K562 (cell line): ENCODE data around the gene ABHD4. TPM values are rescaled to one million over a fixed set of nuclear protein-coding genes. Genes with fewer than 3 reads are reported as not detected.

Experiments
- ATAC-seq: fragments of 200-7000 bp; cut with Tn5 transposase; 3 replicates; pipeline ENCODE4 v1.9.1; 2020; ENCODE audit warnings: moderate library complexity
- BruUV-seq: library from RNA; stranded (reverse); fragments of 400-500 nt; replicated peaks from 2 replicates; lab custom pipeline; 2021; lab: Mats Ljungman, UMichigan
- CTCF ChIA-PET: fragments of 300-600 bp; formaldehyde crosslinking; extraction: SDS; loops from one replicate; lab custom pipeline; 2021; ENCODE audit warnings: low intra/inter-chr PET ratio; lab: Yijun Ruan, JAX
- POLR2A ChIA-PET: fragments of 300-600, 350-650 bp; sonication (Branson Sonifier 250); formaldehyde crosslinking; extraction: SDS; loops from one replicate; lab custom pipeline; 2021; ENCODE audit warnings: antibody characterized with exemption, inconsistent platforms; lab: Yijun Ruan, JAX
- DNase-seq, 4 experiments: peaks; one replicate each; pipeline versions ENCODE4 v3.0.0 to v3.0.0-alpha.2; 2011 to 2018; ENCODE audit warnings: low spot score in 3 of 4, mixed read lengths in 3 of 4; ENCODE audit errors: extremely low read depth in 1 of 4
- FAIRE-seq: peaks from 2 replicates; lab custom pipeline; 2011; peaks lifted over from hg19 to GRCh38; lab: Jason Lieb, UNC
- H2AFZ ChIP-seq: 2 replicates; pipeline ENCODE4 v1.6.0; 2011; ENCODE audit warnings: low read depth, low read length, control low read depth, inconsistent platforms
- H3K27ac ChIP-seq: fragments of 200-600 bp; 3 replicates; pipeline ENCODE4 v1.8.0; 2011; ENCODE audit warnings: low read depth, mild to moderate bottlenecking, control low read depth, inconsistent platforms, low read length, moderate library complexity, mixed read lengths; ENCODE audit errors: extremely low read depth
- H3K27me3 ChIP-seq, 2 experiments: fragments of 300-600 bp in 1 of 2; 2 replicates in 1 of 2; 3 replicates in 1 of 2; pipeline versions ENCODE4 v1.6.0 to v1.8.0; 2011; ENCODE audit warnings: inconsistent platforms in 2 of 2, low read length in 2 of 2, mild to moderate bottlenecking in 1 of 2, mixed read lengths in 1 of 2, moderate library complexity in 1 of 2; ENCODE audit not compliant: control insufficient read depth in 2 of 2, insufficient read depth in 2 of 2
- H3K36me3 ChIP-seq: fragments of 300-600 bp; 3 replicates; pipeline ENCODE4 v1.8.0; 2011; ENCODE audit warnings: mild to moderate bottlenecking, low read length, inconsistent platforms; ENCODE audit not compliant: control insufficient read depth, insufficient read depth
- H3K4me1 ChIP-seq, 2 experiments: fragments of 200-600 bp in 1 of 2; replicated peaks in 1 of 2; 2 replicates in 1 of 2; 3 replicates in 1 of 2; pipeline versions ENCODE4 v1.5.1 to v1.8.0; 2011; ENCODE audit warnings: inconsistent platforms in 2 of 2, low read length in 2 of 2, mild to moderate bottlenecking in 1 of 2, mixed read lengths in 1 of 2, moderate library complexity in 1 of 2; ENCODE audit not compliant: control insufficient read depth in 2 of 2, insufficient read depth in 2 of 2
- H3K4me2 ChIP-seq: 2 replicates; pipeline ENCODE4 v1.6.1; 2011; ENCODE audit warnings: low read length, control low read depth, inconsistent platforms, mixed read lengths; ENCODE audit not compliant: insufficient read depth
- H3K4me3 ChIP-seq: fragments of 200-600 bp; sonication (generic), shearing (Covaris generic); 2 replicates; pipeline ENCODE4 v1.5.1; 2016; ENCODE audit warnings: control low read depth, inconsistent platforms
- H3K79me2 ChIP-seq: fragments of 200-600 bp; 3 replicates; pipeline ENCODE4 v1.8.0; 2011; ENCODE audit warnings: low read length, inconsistent platforms; ENCODE audit not compliant: control insufficient read depth, insufficient read depth
- H3K9ac ChIP-seq, 2 experiments: 2 replicates each; pipeline versions ENCODE4 v1.6.0 to v1.6.1; 2011; ENCODE audit warnings: low read depth in 2 of 2, low read length in 2 of 2, control low read depth in 1 of 2, inconsistent platforms in 1 of 2, mild to moderate bottlenecking in 1 of 2, mixed read lengths in 1 of 2; ENCODE audit not compliant: insufficient read depth in 1 of 2
- H3K9me1 ChIP-seq: one replicate; pipeline ENCODE4 v1.6.0; 2011; ENCODE audit warnings: inconsistent platforms, mild to moderate bottlenecking, low read length, moderate library complexity; ENCODE audit not compliant: control insufficient read depth, insufficient read depth
- H3K9me3 ChIP-seq: replicated peaks from 2 replicates; pipeline ENCODE4 v1.5.1; 2011; ENCODE audit warnings: low read depth, low read length, inconsistent platforms; ENCODE audit not compliant: control insufficient read depth, insufficient read depth
- H4K20me1 ChIP-seq: replicated peaks from 2 replicates; pipeline ENCODE4 v1.6.1; 2011; ENCODE audit warnings: low read length, inconsistent platforms, mixed read lengths; ENCODE audit not compliant: control insufficient read depth, insufficient read depth
- FOS ChIP-seq: IDR thresholded peaks from 3 replicates; pipeline ENCODE4 v1.6.1; 2011; ENCODE audit not compliant: insufficient read length; ENCODE audit errors: extremely low read depth
- HDAC6 ChIP-seq: IDR thresholded peaks from 2 replicates; pipeline ENCODE4 v1.6.1; 2012; ENCODE audit warnings: low read depth, mild to moderate bottlenecking, control low read depth, inconsistent platforms, low read length, moderate library complexity
- NFIC ChIP-seq: fragments of 450-650 bp; IDR thresholded peaks from 2 replicates; pipeline ENCODE4 v1.6.1; 2017; ENCODE audit warnings: mild to moderate bottlenecking, inconsistent platforms
- PML ChIP-seq: IDR thresholded peaks from 2 replicates; pipeline ENCODE4 v1.6.1; 2012; ENCODE audit warnings: low read length, inconsistent platforms
- POLR2B ChIP-seq: fragments of 450-650 bp; IDR thresholded peaks from 2 replicates; pipeline ENCODE4 v1.6.1; 2018; ENCODE audit warnings: low read depth; ENCODE audit not compliant: partially characterized antibody
- RFX1 ChIP-seq: fragments of 450-650 bp; IDR thresholded peaks from 2 replicates; pipeline ENCODE4 v1.6.1; 2016; ENCODE audit warnings: mild to moderate bottlenecking, moderate library complexity
- SREBF2 ChIP-seq: sonication (generic); formaldehyde crosslinking; IDR thresholded peaks from 2 replicates; pipeline ENCODE4 v1.4.0; 2020; ENCODE audit warnings: mild to moderate bottlenecking, missing genetic modification reagents
- ZNF174 ChIP-seq: fragments of 250-450 bp; sonication (Bioruptor Pico); IDR thresholded peaks from 2 replicates; pipeline ENCODE4 v1.4.0; 2020; ENCODE audit warnings: mild to moderate bottlenecking
- ZNF24 ChIP-seq: fragments of 450-650 bp; IDR thresholded peaks from 2 replicates; pipeline ENCODE4 v1.6.1; 2016
- WGBS: fragments of 100-300 bp; shearing (Covaris generic); methylation state at CpG from one replicate; pipeline ENCODE4 v1.1.6; 2016; ENCODE audit warnings: low coverage, mixed read lengths; ENCODE audit not compliant: insufficient coverage; ENCODE audit errors: missing lambda C conversion rate; 5-methylcytosine and 5-hydroxymethylcytosine counted together
- in situ Hi-C: fragments of 300-500 bp; cut with MboI; formaldehyde crosslinking; loops from 4 replicates; pipeline ENCODE4 v1.15.0; 2018; ENCODE audit warnings: inconsistent platforms, mixed read lengths
- intact Hi-C: fragments of 100-400 bp; cut with micrococcal nuclease; formaldehyde crosslinking; loops from 2 replicates; pipeline ENCODE4 v1.14.2; 2022
- polyA plus RNA-seq, 8 experiments: library from polyadenylated mRNA; depleted of rRNA in 4 of 8; stranded (reverse) in 5 of 8; unstranded in 3 of 8; fragments of >200 nt; fragmentation: Nextera tagmentation in 2 of 8; fragmentation: Illumina TruSeq in 1 of 8; extraction: Ambion mirVana in 2 of 8; extraction: Trizol in 1 of 8; gene quantifications; 2 replicates each; pipeline versions ENCODE4 v1.2.1 to v1.2.3, GENCODE V29; 2011 to 2014; ENCODE audit warnings: inconsistent platforms in 1 of 8, missing spikeins in 1 of 8
- total RNA-seq, 7 experiments: library from RNA; depleted of rRNA in 6 of 7; stranded (reverse); fragments of >200 nt in 6 of 7; fragmentation: Illumina TruSeq in 2 of 7; extraction: Trizol in 2 of 7; gene quantifications; 2 replicates each; pipeline versions ENCODE4 v1.2.1 to v1.2.3, GENCODE V29; 2011 to 2021; ENCODE audit warnings: low replicate concordance in 1 of 7
- TF ChIP-seq, protein P1 (sequence below): fragments of 450-650 bp; formaldehyde crosslinking; IDR thresholded peaks from 2 replicates; pipeline ENCODE4 v1.4.0; 2022; ENCODE audit warnings: missing genetic modification characterization

Gene ABHD4
- total and polyA plus RNA-seq, 9 of the 15 experiments (the other 6 are each of a cell fraction or from before 2014, with no cell fraction given), result 3.6 to 12.0 (median 7.2) TPM

DNA sequence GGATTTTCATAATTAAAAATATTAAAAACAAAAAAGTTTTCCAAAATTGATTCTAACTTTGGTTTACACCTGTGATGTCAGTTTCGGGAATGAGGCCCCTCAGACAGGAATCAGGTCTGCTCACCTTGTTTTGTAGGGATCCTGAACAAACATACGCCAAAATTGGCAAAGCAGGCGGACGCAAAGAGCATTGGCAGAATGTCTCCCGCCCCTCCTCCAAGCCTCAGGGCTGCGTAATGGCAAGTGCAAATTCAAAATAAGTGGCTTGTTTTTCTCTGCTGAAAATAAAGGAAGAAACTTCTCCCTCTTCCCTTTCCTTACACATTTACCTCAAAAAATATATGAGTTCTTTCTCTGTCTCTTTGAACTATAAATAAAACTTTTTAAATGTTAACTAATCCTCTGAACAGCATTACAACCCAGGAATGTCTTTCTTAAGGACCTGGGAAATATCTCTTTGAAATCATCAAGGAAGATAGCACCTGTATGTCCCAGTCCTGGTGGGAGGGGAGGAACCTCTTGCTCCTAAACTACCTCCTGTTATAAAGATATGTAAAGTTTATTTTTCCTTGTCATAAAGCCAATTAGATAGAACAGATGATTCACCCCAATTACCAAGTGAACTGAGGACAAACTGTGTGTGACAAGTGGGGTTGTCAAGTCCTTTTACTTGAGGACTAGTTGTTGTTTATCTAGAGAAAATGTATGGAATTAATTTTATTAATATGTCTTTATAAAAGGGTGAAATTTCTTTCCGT, 29.6 kb downstream of the ABHD4 start:
- ATAC-seq (no peak), DNase-seq (no peak), FAIRE-seq (no peak)
- Histone ChIP-seq H3K9ac (no peak overlapping the region), H3K27ac (no peak overlapping the region), H3K9me3 (no peaks in the 10 kb centered on the region), H3K36me3 (no peaks in the 10 kb centered on the region), H3K4me3 (no peak overlapping the region), H3K9me1 (no peaks in the 10 kb centered on the region), H4K20me1 (no peaks in the 10 kb centered on the region), H2AFZ (no peak overlapping the region), H3K79me2 (no peaks in the 10 kb centered on the region), H3K4me1 (peaks cover 0 to 7% of the 10 kb centered on the region in 2 experiments; a peak in 3 of 5 replicates), H3K27me3 (no peaks in the 10 kb centered on the region), H3K4me2 (no peak overlapping the region)
- no peak for TF ChIP-seq NFIC
- TF ChIP-seq, protein P1, sequence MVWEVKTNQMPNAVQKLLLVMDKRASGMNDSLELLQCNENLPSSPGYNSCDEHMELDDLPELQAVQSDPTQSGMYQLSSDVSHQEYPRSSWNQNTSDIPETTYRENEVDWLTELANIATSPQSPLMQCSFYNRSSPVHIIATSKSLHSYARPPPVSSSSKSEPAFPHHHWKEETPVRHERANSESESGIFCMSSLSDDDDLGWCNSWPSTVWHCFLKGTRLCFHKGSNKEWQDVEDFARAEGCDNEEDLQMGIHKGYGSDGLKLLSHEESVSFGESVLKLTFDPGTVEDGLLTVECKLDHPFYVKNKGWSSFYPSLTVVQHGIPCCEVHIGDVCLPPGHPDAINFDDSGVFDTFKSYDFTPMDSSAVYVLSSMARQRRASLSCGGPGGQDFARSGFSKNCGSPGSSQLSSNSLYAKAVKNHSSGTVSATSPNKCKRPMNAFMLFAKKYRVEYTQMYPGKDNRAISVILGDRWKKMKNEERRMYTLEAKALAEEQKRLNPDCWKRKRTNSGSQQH (CRISPR knock-in tag), result no peak
- TF ChIP-seq ZNF174 (CRISPR knock-in tag), result no peak
- TF ChIP-seq PML, result no peak
- TF ChIP-seq HDAC6, result no peak
- no peak for TF ChIP-seq ZNF24
- no peak for TF ChIP-seq POLR2B
- TF ChIP-seq SREBF2, result no peak
- TF ChIP-seq RFX1, result no peak
- no peak for TF ChIP-seq FOS
- ChIA-PET POLR2A (no interaction called here), CTCF (no interaction called here)
- WGBS, result 61% methylated on average over 6 of the region's 7 CpGs
- BruUV-seq, result no TSS peak
- intact Hi-C loops (no loop called here), in situ Hi-C loops (no loop called here)
